Heart left ventricle (tissue), 16 donors: Measurements from ENCODE around the gene MAS1L. TPM values are rescaled to one million over a fixed set of nuclear protein-coding genes. Genes with fewer than 3 reads are reported as not detected.

Source experiments
- ATAC-seq, 4 donors: fragments of 200-7000 bp; cut with Tn5 transposase; one replicate each; pipeline ENCODE4 v1.9.1; 2020 to 2022; ENCODE audit warnings: moderate library complexity in 4 of 4, mild to moderate bottlenecking in 3 of 4, moderate number of reproducible peaks in 1 of 4
- DNase-seq, 5 donors: peaks; one replicate each; pipeline ENCODE4 v3.0.0-alpha.2; 2020
- H3K27ac ChIP-seq, 12 donors: fragments of 200-600 bp; sonication (generic) in 4 of 12; one replicate each; pipeline versions ENCODE4 v1.5.0 to v1.8.0; 2016 to 2022; ENCODE audit warnings: mild to moderate bottlenecking in 2 of 12
- H3K27me3 ChIP-seq, 9 donors: fragments of 200-600 bp; sonication (generic) in 2 of 9; one replicate each; pipeline versions ENCODE4 v1.5.1 to v1.8.0; 2016 to 2022; ENCODE audit warnings: mild to moderate bottlenecking in 3 of 9
- H3K36me3 ChIP-seq, 9 donors: fragments of 200-600 bp; sonication (generic) in 2 of 9; one replicate each; pipeline versions ENCODE4 v1.5.0 to v1.8.0; 2018 to 2022; ENCODE audit warnings: mild to moderate bottlenecking in 2 of 9
- H3K4me1 ChIP-seq, 12 donors: fragments of 200-600 bp; sonication (generic) in 4 of 12; one replicate each; pipeline versions ENCODE4 v1.5.0 to v1.8.0; 2016 to 2022; ENCODE audit warnings: mild to moderate bottlenecking in 3 of 12
- H3K4me3 ChIP-seq, 12 donors: fragments of 200-600 bp; sonication (generic) in 4 of 12; one replicate each; pipeline versions ENCODE4 v1.5.0 to v1.8.0; 2017 to 2022; ENCODE audit warnings: mild to moderate bottlenecking in 9 of 12, moderate library complexity in 4 of 12
- H3K9me3 ChIP-seq, 12 donors: fragments of 200-600 bp; sonication (generic) in 4 of 12; one replicate each; pipeline versions ENCODE4 v1.5.0 to v1.8.0; 2016 to 2022; ENCODE audit warnings: mild to moderate bottlenecking in 1 of 12
- CTCF ChIP-seq, 12 donors: fragments of 200-600 bp; sonication (generic) in 4 of 12; IDR thresholded peaks; one replicate each; pipeline versions ENCODE4 v1.5.0 to v1.8.0; 2018 to 2022; ENCODE audit warnings: antibody characterized with exemption in 12 of 12, mild to moderate bottlenecking in 5 of 12
- POLR2A ChIP-seq, 2 donors: fragments of 450-650 bp; IDR thresholded peaks; one replicate each; pipeline ENCODE4 v1.6.1; 2017; ENCODE audit warnings: antibody characterized with exemption in 2 of 2, mild to moderate bottlenecking in 2 of 2, moderate library complexity in 2 of 2
- WGBS, 4 donors: extraction: QIAGEN DNeasy Blood & Tissue Kit in 2 of 4; methylation state at CpG; one replicate each; pipeline versions ENCODE4 v1.1.5 to v1.1.7; 2013 to 2018; 5-methylcytosine and 5-hydroxymethylcytosine counted together
- intact Hi-C, 10 donors: fragments of 100-400 bp; cut with DNase I; formaldehyde crosslinking; loops; one replicate each; pipeline versions ENCODE4 v1.11.1 to v1.14.2; 2022
- polyA plus RNA-seq, 2 donors: library from polyadenylated mRNA; stranded (reverse); fragments of 200-250 nt; gene quantifications; one replicate each; pipeline ENCODE4 v1.2.3, GENCODE V29; 2013
- total RNA-seq, 9 donors: library from RNA; depleted of rRNA in 2 of 9; stranded (reverse); fragments of >200 nt in 2 of 9; fragmentation: NEBNext Ultra II Directional in 3 of 9; extraction: Animal tissue kit (Norgen Biotek cat#: 25700) in 3 of 9; gene quantifications; one replicate each; pipeline versions ENCODE4 v1.1.0 to v1.2.4, GENCODE V29; 2016 to 2023
- donor health status: ischemic (EF 13 %, LVEDD 7.1; RV severe dilation, severe dysfunction).
- donor health status: healthy with polysubstance abuse.
- donor health status: DM: no; HTN: yes; CAD: no.
- donor health status: DM: no; HTN: no; CAD: no.
- donor health status: ischemic (EF 25% LVEDD 6.9; RV normal size, moderate dysfunction).
- donor health status: ischemic (EF 25% LVEDD 5.7; RV mildly dilated, moderate dysfunction).
- donor health status: healthy.
- donor health status: DM: yes; HTN: yes; CAD: no.
- donor health status: ischemic (EF 35%, LVEDD 5.7; RV mildly dilated, moderate dysfunction).
- donor health status: nonischemic (EF 11% LVEDD 7.7; RV severe dilation, severe dysfunction).
- donor health status: DM: yes; HTN: yes; CAD: no.
- donor health status: PGD.
- donor health status: ischemic (EF 29% LVEDD 5.4; RV normal size, mild dysfunction).
- donor health status: nonischemic (EF 23%, LVEDD 6.1; RV moderate dilation, normal function).

Gene MAS1L
- total and polyA plus RNA-seq, 11 donors, result not detected

GRCh38 chr6:29529956-29530355 is 42.2 kb upstream of the MAS1L start:
- no peak overlapping the region for H3K27ac ChIP-seq
- no peaks in the 10 kb centered on the region for H3K4me1 ChIP-seq
- TF ChIP-seq POLR2A (IDR thresholded peaks at IDR 0.05) (no peak), CTCF (IDR thresholded peaks at IDR 0.05) (no peak)
- no peaks in the 10 kb centered on the region for H3K36me3 ChIP-seq
- intact Hi-C loops, result no loop called here
- DNase-seq (no peak), ATAC-seq (no peak)
- H3K9me3 ChIP-seq, result no peaks in the 10 kb centered on the region
- 81 to 91% (median 85%) methylated on average over 2 to 3 of the region's 3 CpGs for WGBS, 4 donors
- no peak overlapping the region for H3K4me3 ChIP-seq
- H3K27me3 ChIP-seq, result peaks cover 0 to 4% (median 0%) of the 10 kb centered on the region in 9 donors

DNA sequence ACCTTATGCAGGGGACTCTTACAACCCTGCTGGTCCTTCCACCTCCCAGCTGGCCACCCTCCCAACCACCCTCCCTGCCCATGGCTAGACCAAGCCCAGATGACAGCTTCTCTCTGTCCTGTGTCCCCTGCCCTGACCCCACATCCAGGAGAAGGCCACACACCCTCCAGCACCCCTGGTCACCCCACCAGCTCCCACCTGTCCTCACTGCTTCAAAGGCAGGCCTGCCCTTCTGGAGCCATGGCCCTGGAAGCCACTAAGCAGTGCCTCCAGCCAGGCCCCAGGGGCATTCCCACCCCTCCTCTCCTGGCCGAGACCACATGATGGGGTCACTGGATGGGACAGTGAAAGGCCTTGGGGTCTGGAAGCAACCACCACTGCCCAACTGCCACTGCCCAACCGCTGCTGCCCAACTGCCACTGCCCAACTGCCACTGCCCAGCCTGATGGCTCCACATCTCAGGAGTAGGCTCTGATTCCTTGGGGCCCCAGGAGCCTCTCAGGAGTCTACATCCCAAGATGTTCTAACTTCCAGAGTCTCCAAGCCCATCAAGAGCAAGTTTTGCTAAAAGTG is 41.3 kb upstream of the MAS1L start:
- Histone ChIP-seq H3K4me3 (no peak overlapping the region), H3K27me3 (peaks cover 0 to 4% (median 0%) of the 10 kb centered on the region in 9 donors), H3K27ac (no peak overlapping the region), H3K4me1 (no peaks in the 10 kb centered on the region), H3K36me3 (no peaks in the 10 kb centered on the region), H3K9me3 (no peaks in the 10 kb centered on the region)
- intact Hi-C loops, result no loop called here
- no peak for ATAC-seq
- no peak for DNase-seq
- WGBS, 4 donors, result 60 to 100% (median 74%) methylated on average over 1 to 2 of the region's 2 CpGs
- TF ChIP-seq POLR2A (IDR thresholded peaks at IDR 0.05), result no peak
- no peak for TF ChIP-seq CTCF (IDR thresholded peaks at IDR 0.05)

GRCh38 chr6:29528300-29528931 is 40.7 kb upstream of the MAS1L start:
- DNase-seq, result no peak
- intact Hi-C loops, result no loop called here
- peaks cover 0 to 4% (median 0%) of the 10 kb centered on the region in 9 donors for H3K27me3 ChIP-seq
- no peaks in the 10 kb centered on the region for H3K4me1 ChIP-seq
- no peaks in the 10 kb centered on the region for H3K36me3 ChIP-seq
- H3K27ac ChIP-seq, result no peak overlapping the region
- no peak for TF ChIP-seq CTCF (IDR thresholded peaks at IDR 0.05)
- no peak for TF ChIP-seq POLR2A (IDR thresholded peaks at IDR 0.05)
- no peak overlapping the region for H3K4me3 ChIP-seq
- WGBS, 4 donors, result 74 to 85% (median 78%) methylated on average over 5 of the region's 5 CpGs
- no peaks in the 10 kb centered on the region for H3K9me3 ChIP-seq
- ATAC-seq, result no peak

DNA sequence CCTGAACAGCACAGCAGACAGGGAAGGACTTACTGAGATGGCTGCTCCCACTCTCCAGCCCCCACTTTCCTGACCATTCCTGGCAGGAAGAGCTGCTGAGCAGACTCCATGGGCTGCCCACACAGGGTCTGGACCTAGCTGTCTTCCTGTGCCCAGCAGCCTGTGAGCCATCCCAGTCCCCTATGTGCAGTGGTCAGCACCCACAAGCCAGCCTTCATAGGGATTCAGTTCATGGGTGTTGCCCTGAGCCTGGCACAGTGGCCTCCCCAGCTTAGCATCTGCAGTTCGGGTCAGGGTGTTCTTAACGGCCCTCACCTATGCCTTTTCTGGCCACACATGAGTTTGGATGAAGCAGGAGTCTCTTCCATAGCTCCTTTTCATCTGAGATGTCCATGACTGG is 39.8 kb upstream of the MAS1L start:
- Histone ChIP-seq H3K27ac (no peak overlapping the region), H3K36me3 (no peaks in the 10 kb centered on the region), H3K4me1 (no peaks in the 10 kb centered on the region), H3K27me3 (peaks cover 0 to 4% (median 0%) of the 10 kb centered on the region in 9 donors), H3K4me3 (no peak overlapping the region), H3K9me3 (no peaks in the 10 kb centered on the region)
- no peak for DNase-seq
- intact Hi-C loops, result no loop called here
- no peak for TF ChIP-seq POLR2A (IDR thresholded peaks at IDR 0.05)
- 40 to 63% (median 54%) methylated on average over 2 of the region's 2 CpGs for WGBS, 4 donors
- no peak for ATAC-seq
